ENCODE results near the gene TEAD3. TPM values are rescaled to one million over a fixed set of nuclear protein-coding genes. Genes with fewer than 3 reads are reported as not detected.
A peak's percentile ranks its signal among the peaks of the same experiment; 100 is the strongest.

The TEAD3 gene
- total RNA-seq, 1 experiment from 2014 or later = 9.2 TPM

GRCh38 chr6:35429463-35429862 lies 67.4 kb downstream of the TEAD3 start:
- no peak overlapping the region for H3K4me3 ChIP-seq
- no peak for DNase-seq
- H3K27me3 ChIP-seq = no peaks in the 10 kb centered on the region
- peaks cover 59% of the 10 kb centered on the region for H3K36me3 ChIP-seq
- peaks cover 9% of the 10 kb centered on the region for H3K9me3 ChIP-seq

- H3K4me3 ChIP-seq = no peak overlapping the region
- H3K27me3 ChIP-seq = no peaks in the 10 kb centered on the region
- H3K9me3 ChIP-seq = peaks cover 9% of the 10 kb centered on the region
- H3K36me3 ChIP-seq = peaks cover 65% of the 10 kb centered on the region
- no peak for DNase-seq
These were observed 68.3 kb downstream of the TEAD3 start for GRCh38 chr6:35428421-35429149.

DNA sequence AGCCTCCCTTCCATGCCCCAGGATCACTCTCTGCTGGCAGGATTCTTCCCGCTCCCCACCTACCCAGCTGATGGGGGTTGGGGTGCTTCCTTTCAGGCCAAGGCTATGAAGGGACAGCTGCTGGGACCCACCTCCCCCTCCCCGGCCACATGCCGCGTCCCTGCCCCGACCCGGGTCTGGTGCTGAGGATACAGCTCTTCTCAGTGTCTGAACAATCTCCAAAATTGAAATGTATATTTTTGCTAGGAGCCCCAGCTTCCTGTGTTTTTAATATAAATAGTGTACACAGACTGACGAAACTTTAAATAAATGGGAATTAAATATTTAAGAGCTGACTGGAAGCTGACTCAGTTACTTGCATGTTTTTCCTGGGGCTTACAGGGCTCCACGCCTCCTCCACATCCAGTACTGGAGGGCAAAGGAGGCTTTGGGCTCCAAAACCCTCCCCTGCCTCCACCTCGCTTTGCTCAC lies 69.0 kb downstream of the TEAD3 start:
- peak; percentile 79 for DNase-seq
- Histone ChIP-seq H3K4me3 (no peak overlapping the region), H3K36me3 (peaks cover 65% of the 10 kb centered on the region), H3K9me3 (peaks cover 9% of the 10 kb centered on the region), H3K27me3 (no peaks in the 10 kb centered on the region)

- peaks cover 9% of the 10 kb centered on the region for H3K9me3 ChIP-seq
- H3K36me3 ChIP-seq = peaks cover 67% of the 10 kb centered on the region
- no peaks in the 10 kb centered on the region for H3K27me3 ChIP-seq
- DNase-seq = no peak
- H3K4me3 ChIP-seq = no peak overlapping the region
These were observed 69.4 kb downstream of the TEAD3 start for GRCh38 chr6:35427435-35427834.

GRCh38 chr6:35426074-35426473 lies 70.8 kb downstream of the TEAD3 start:
- no peak for DNase-seq
- peaks cover 9% of the 10 kb centered on the region for H3K9me3 ChIP-seq

DNA sequence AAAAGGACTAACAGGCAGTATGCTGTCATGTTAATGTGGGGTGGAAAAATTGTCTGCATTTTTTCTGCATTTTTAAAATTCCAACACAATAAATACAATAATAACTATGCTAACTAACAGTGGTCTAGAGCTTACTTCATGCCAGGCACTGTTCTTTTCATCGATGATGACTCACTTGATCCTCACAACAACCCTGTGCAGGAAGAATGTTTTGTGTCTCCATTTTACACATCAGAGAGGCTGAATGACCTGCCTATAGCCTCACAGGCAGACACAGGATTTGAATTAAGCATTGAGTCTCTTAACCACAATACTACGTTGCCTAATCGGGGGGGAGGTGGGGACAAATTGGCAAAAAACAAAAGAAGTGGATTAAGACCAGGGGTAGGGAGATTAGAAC lies 71.6 kb downstream of the TEAD3 start:
- Histone ChIP-seq H3K36me3 (peaks cover 76% of the 10 kb centered on the region), H3K27me3 (no peaks in the 10 kb centered on the region), H3K4me3 (no peak overlapping the region), H3K9me3 (peaks cover 9% of the 10 kb centered on the region)
- DNase-seq = peak; percentile 66

More at GRCh38 chr6:35426074-35426473, 70.8 kb downstream of the TEAD3 start:
- Histone ChIP-seq H3K36me3 (peaks cover 76% of the 10 kb centered on the region), H3K27me3 (no peaks in the 10 kb centered on the region), H3K4me3 (no peak overlapping the region)

Other genes with a start within 250 kb of the TEAD3 start
- gene ZNF76, start 237.3 kb downstream of the TEAD3 start, total RNA-seq (2014; rRNA removed; shearing (Covaris generic); ENCODE audit: low replicate concordance) = 14.2 and 14.9 TPM in 2 replicates
- gene DEF6, start 199.3 kb downstream of the TEAD3 start, total RNA-seq (2014; rRNA removed; shearing (Covaris generic); ENCODE audit: low replicate concordance) = 0.33 TPM in 1 of 2 replicates, not detected in the other
- 5.9 and 15.7 TPM in 2 replicates for gene PPARD, start 154.5 kb downstream of the TEAD3 start, total RNA-seq (2014; rRNA removed; shearing (Covaris generic); ENCODE audit: low replicate concordance)
- gene FANCE, start 44.7 kb downstream of the TEAD3 start, total RNA-seq (2014; rRNA removed; shearing (Covaris generic); ENCODE audit: low replicate concordance) = 20.1 and 28.0 TPM in 2 replicates
- 1,962 and 2,782 TPM in 2 replicates for gene RPL10A, start 28.7 kb downstream of the TEAD3 start, total RNA-seq (2014; rRNA removed; shearing (Covaris generic); ENCODE audit: low replicate concordance)
- not detected in 2 replicates for gene TULP1, start 15.8 kb upstream of the TEAD3 start, total RNA-seq (2014; rRNA removed; shearing (Covaris generic); ENCODE audit: low replicate concordance)
- gene FKBP5, start 191.8 kb upstream of the TEAD3 start, total RNA-seq (2014; rRNA removed; shearing (Covaris generic); ENCODE audit: low replicate concordance) = 9.4 and 10.3 TPM in 2 replicates
- gene ARMC12, start 240.0 kb upstream of the TEAD3 start, total RNA-seq (2014; rRNA removed; shearing (Covaris generic); ENCODE audit: low replicate concordance) = not detected in 2 replicates